ENCODE measurements around the gene OLA1.

OLA1 gene

DNA sequence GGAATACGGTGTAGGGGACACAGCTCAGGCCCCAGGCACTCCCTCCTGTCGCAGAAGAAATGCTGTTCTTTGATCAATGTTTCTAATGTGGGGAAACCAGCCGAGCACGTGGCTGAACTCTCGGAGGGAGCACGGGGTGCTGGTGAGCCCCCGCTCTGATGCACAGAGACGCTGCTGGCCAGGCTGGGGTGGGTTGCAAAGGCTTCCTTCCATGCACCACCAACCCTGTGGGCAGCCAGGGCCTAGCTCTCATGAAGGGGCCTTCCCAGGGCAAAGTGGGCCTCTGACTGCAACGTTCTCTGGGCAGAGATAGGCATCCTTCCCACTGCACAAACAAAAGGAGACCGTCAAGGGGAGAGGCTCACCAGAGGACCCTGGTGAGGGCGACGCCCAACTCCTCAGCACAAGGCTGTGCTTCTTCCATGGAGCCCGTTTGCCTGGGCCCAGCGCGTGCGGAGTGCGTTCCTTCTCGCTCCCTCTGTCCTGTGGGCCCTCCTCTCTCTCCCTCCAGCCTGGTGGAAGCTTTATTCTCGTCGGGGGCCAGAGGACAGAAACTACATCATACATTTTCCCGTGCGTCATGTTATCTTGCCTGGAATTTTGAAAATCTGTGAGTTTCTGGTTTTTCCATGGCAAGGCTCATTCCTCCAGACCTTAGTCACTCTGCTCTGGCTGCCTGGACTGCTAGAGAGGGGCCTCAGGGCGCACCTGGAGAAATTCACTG lies 222.0 kb downstream of the OLA1 start:
- DNase-seq: no peak

DNA sequence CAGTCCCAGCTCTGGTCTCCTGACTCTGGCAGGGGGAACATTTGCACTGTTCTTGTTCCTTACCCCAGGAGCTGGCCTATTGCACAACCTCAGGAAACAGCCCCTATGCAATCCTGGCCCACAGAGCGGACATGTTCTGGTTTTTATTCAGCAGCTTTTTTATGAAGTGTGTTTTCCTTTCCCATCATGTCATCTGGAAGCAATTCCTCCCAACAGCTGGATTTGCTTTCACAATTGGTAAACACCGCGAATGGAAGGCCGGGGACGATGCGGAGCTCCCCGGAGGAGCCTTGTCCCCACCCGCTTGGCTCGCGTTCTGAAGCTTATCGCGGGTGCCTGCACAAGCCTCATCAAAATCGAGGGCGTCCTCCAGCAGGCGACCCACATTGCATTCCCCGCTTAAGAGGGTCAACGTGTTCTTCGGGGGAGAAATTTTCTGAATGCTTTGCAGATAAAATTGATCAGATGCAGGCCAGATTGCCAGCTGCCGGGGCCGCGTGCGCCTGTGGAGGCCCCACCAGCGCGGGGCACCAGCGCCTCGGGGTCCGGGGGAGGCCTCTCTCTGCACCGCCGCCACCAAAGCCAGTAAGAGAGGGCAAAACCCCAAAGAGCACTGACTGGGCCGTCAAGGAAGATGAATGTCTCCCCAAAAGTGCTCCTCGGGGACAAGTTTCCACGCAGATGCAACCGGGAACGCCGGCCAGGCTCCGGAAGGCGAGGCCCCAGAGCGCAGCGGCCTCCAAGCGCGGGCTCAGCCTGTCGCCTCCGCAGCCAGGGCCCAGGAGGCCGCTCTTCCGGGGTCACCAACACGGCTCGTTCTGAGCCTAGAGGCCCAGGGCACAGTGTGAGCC lies 222.8 kb downstream of the OLA1 start:
- peak; percentile 35 for DNase-seq

DNA sequence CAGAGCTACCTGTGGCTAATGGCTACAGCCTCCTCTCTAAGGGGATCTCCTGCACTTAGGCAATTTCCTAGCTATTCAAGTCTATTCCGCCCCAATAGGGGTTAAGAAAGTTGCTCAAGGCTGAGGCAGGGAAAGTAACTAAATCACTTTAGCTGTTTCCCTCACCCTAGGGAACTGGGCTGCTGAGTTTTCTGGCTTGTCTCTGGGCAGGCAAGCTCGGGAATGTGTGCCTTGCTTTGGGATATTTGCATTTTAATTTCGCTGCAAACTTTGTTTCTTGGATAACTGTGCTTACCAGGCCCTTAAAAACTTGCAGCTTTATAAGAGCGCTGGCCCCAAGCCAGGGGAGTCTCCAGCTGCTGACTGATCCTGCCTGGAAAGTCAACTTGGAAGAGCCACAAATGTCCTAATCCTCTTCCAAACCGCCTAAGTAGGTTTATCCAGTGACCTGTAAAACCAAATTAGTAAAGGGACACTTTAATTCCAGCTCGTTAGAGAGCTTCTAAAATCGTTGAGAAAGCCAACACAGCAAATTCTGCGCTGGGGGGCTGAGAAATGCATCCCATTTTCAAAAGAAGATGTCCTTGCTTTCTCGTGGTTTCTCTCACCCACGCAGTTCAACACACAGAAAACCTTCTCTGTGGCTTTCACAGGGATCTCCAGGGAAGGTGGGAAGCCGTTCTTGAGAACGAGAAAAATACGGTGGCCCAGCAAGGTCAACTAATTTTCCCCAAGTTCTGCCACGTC lies 223.6 kb downstream of the OLA1 start:
- DNase-seq: no peak

DNA sequence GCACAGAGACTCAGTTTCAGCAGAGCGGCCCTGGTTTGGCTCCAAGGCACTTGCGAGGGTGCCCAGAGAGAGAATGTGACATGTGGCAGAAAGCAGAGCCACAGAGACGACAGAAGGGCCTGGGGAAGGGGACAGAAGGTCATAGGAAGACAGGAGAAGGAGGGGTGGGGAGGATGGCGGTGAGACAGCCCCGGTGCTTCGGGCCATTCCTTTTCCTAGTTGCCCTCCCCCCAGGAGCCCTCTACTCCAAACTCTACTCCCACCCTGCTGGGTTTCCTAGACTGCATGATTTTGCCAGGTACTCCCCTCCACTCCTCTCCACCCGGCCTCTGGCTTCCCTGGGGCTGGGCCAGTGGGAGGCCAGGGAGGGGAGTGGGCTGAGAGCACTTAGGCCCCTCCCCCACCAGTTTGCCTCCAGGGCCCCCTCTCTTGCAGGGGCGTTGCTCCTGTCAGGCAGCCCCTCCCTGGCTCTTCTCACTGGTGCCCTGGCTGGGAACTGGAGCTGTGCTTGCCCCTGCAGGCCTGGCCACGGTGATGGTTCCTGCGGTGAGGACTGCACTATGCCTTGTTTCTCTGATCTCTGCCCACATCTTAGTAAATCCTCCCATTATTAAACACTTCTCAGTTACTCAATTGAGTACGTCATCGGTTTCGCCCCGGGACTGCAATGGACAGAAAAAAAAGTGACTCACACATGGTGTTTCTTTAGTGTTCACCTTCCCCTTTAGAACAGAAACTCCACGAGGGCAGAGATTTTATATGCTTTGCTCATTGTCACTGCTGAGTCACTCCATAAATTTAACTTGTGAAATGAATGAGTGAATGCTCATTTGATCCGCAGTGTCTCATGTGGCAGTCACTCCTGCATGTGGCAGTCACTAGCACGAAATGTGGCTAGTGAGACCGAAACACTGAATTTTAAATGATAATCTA lies 224.5 kb downstream of the OLA1 start:
- peak; percentile 72 for DNase-seq

All from CD4-positive, alpha-beta T cell treated with Interleukin-15 for 1 hour (primary cell).